ENCODE measurements around the gene AGER. TPM values are rescaled to one million over a fixed set of nuclear protein-coding genes. Genes with fewer than 3 reads are reported as not detected.

Gene AGER
- total and polyA plus RNA-seq, 9 of the 15 experiments (the other 6 are each of a cell fraction or from before 2014, with no cell fraction given), result 1.2 to 11.5 (median 4.1) TPM

- TF ChIP-seq ZNF316 (IDR thresholded peaks at IDR 0.05), result no peak; the same call in 1 of the 2 replicates
- TF ChIP-seq FOS (IDR thresholded peaks at IDR 0.05; ENCODE audit: extremely low read depth, insufficient read length), result no peak
- no peak for TF ChIP-seq EWSR1 (IDR thresholded peaks at IDR 0.05; ENCODE audit: borderline replicate concordance, low read depth, partially characterized antibody)
- no peak for TF ChIP-seq ZNF408 (CRISPR knock-in tag; IDR thresholded peaks at IDR 0.05; ENCODE audit: low read depth)
- TF ChIP-seq NFYB (IDR thresholded peaks at IDR 0.05; ENCODE audit: extremely low read depth, insufficient read length), result no peak
- 0 out of 2 replicates have a peak, but pooled peaks have one; percentile 2 for TF ChIP-seq TAL1 (IDR thresholded peaks at IDR 0.05)
- TF ChIP-seq NCOR1 (IDR thresholded peaks at IDR 0.05), result peak; percentile 47
- TF ChIP-seq, protein P1, sequence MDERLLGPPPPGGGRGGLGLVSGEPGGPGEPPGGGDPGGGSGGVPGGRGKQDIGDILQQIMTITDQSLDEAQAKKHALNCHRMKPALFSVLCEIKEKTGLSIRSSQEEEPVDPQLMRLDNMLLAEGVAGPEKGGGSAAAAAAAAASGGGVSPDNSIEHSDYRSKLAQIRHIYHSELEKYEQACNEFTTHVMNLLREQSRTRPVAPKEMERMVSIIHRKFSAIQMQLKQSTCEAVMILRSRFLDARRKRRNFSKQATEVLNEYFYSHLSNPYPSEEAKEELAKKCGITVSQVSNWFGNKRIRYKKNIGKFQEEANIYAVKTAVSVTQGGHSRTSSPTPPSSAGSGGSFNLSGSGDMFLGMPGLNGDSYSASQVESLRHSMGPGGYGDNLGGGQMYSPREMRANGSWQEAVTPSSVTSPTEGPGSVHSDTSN (CRISPR knock-in tag; IDR thresholded peaks at IDR 0.05; ENCODE audit: low read depth), result no peak
- TF ChIP-seq, protein P1 (tag; conservative IDR thresholded peaks at IDR 0.05; ENCODE audit: low read depth), result no peak
- TF ChIP-seq E2F3 (CRISPR knock-in tag; IDR thresholded peaks at IDR 0.05), result no peak
- no peak for TF ChIP-seq PTRF (tag; IDR thresholded peaks at IDR 0.05)
- no peak for TF ChIP-seq ZNF3 (CRISPR knock-in tag; IDR thresholded peaks at IDR 0.05)
- no peak for TF ChIP-seq KLF13 (tag; IDR thresholded peaks at IDR 0.05; ENCODE audit: borderline replicate concordance, low read depth)
- TF ChIP-seq XRCC5 (IDR thresholded peaks at IDR 0.05; ENCODE audit: low read depth, low read length), result no peak; the same call in 1 of the 2 replicates
- TF ChIP-seq DIDO1 (tag; IDR thresholded peaks at IDR 0.05; ENCODE audit: low read depth), result peak; percentile 79
- TF ChIP-seq BCL6 (CRISPR knock-in tag; IDR thresholded peaks at IDR 0.05), result no peak
- TF ChIP-seq MLLT1 (IDR thresholded peaks at IDR 0.05), result peak; percentile 60 to 77; a peak in 3 of 4 replicates
- TF ChIP-seq ZNF512 (tag; IDR thresholded peaks at IDR 0.05), result no peak
- no peak for TF ChIP-seq NFE2L1 (tag; IDR thresholded peaks at IDR 0.05; ENCODE audit: borderline replicate concordance, low read depth)
- peak; percentile 83 to 91; a peak in 3 of 4 replicates for TF ChIP-seq SIN3A (IDR thresholded peaks at IDR 0.05; ENCODE audit: borderline replicate concordance in 2 of 2, control insufficient read depth in 1 of 2, low read depth in 2 of 2, low read length in 2 of 2)
- TF ChIP-seq HOXB6 (CRISPR knock-in tag; IDR thresholded peaks at IDR 0.05; ENCODE audit: borderline replicate concordance), result no peak
Observed at GRCh38 chr6:32153564-32154513, 30.2 kb downstream of the AGER start, which contains the start of gene PPT2 (continued).
